Stimulated activated naive CD8-positive, alpha-beta T cell treated with anti-CD3 and anti-CD28 coated beads, Interleukin-15, Interleukin-2, amounts not matched to agents 100 U/mL and 50 U/mL, for 24 hours (primary cell): Measurements from ENCODE around the gene SLC38A10.

Experiments
- ATAC-seq: fragments of 150-1000 bp; cut with Tn5 transposase; one replicate; pipeline ENCODE4 v1.10.0; 2021
- DNase-seq: peaks from one replicate; pipeline ENCODE4 v3.0.0; 2021

Gene SLC38A10

GRCh38 chr17:81204578-81204977 lies 90.5 kb downstream of the SLC38A10 start:
- DNase-seq (no peak), ATAC-seq (no peak)

- ATAC-seq (no peak), DNase-seq (no peak)
Measured at GRCh38 chr17:81203136-81203535, 92.0 kb downstream of the SLC38A10 start.

- no peak for DNase-seq
- ATAC-seq = no peak
Measured at GRCh38 chr17:81202318-81202717, 92.8 kb downstream of the SLC38A10 start.

GRCh38 chr17:81200695-81201580 lies 94.2 kb downstream of the SLC38A10 start:
- peak; percentile 48 for ATAC-seq
- peak; percentile 27 for DNase-seq

- ATAC-seq (no peak), DNase-seq (no peak)
Measured at GRCh38 chr17:81200201-81200600, 94.9 kb downstream of the SLC38A10 start.

GRCh38 chr17:81199482-81199830 lies 95.7 kb downstream of the SLC38A10 start:
- ATAC-seq (no peak), DNase-seq (no peak)

GRCh38 chr17:81198826-81199481 lies 96.2 kb downstream of the SLC38A10 start:
- ATAC-seq (no peak), DNase-seq (no peak)

GRCh38 chr17:81197831-81198490 lies 97.1 kb downstream of the SLC38A10 start:
- DNase-seq = no peak
- ATAC-seq = no peak

- DNase-seq (no peak), ATAC-seq (no peak)
Measured at GRCh38 chr17:81197409-81197795, 97.7 kb downstream of the SLC38A10 start.

GRCh38 chr17:81196505-81197408 lies 98.3 kb downstream of the SLC38A10 start:
- DNase-seq (no peak), ATAC-seq (no peak)

GRCh38 chr17:81195941-81196495 lies 99.1 kb downstream of the SLC38A10 start:
- no peak for DNase-seq
- ATAC-seq = no peak
